RWPE2 (cell line): ENCODE data around the gene RPA3.

ENCODE experiments used
- ATAC-seq: fragments of 200-7000 bp; cut with Tn5 transposase; 3 replicates; pipeline ENCODE4 v1.9.1; 2021; ENCODE audit warnings: low read depth
- DNase-seq: peaks from one replicate; pipeline ENCODE4 v3.0.0-alpha.2; 2020; ENCODE audit warnings: low spot score
- H3K27ac ChIP-seq: fragments of 450-650 bp; 2 replicates; pipeline ENCODE4 v1.5.1; 2017; ENCODE audit warnings: mild to moderate bottlenecking; ENCODE audit not compliant: poor library complexity, severe bottlenecking
- H3K27me3 ChIP-seq: fragments of 250-450 bp; sonication (Bioruptor Pico); 2 replicates; pipeline ENCODE4 v1.5.1; 2021; ENCODE audit warnings: mild to moderate bottlenecking, moderate library complexity; ENCODE audit not compliant: insufficient read depth, poor library complexity, severe bottlenecking
- H3K36me3 ChIP-seq: fragments of 250-450 bp; sonication (Bioruptor Pico); 2 replicates; pipeline ENCODE4 v1.5.1; 2020; ENCODE audit warnings: low read depth, mild to moderate bottlenecking, moderate library complexity
- H3K4me1 ChIP-seq: fragments of 250-450 bp; sonication (Bioruptor Pico); 2 replicates; pipeline ENCODE4 v1.5.1; 2021; ENCODE audit warnings: mild to moderate bottlenecking, moderate library complexity; ENCODE audit not compliant: insufficient read depth, poor library complexity, severe bottlenecking
- H3K4me3 ChIP-seq: fragments of 250-450 bp; sonication (Bioruptor Pico); 2 replicates; pipeline ENCODE4 v1.5.1; 2021; ENCODE audit warnings: mild to moderate bottlenecking, moderate library complexity; ENCODE audit not compliant: severe bottlenecking
- H3K9me3 ChIP-seq: fragments of 250-450 bp; sonication (Bioruptor Pico); 2 replicates; pipeline ENCODE4 v1.5.1; 2021; ENCODE audit warnings: mild to moderate bottlenecking, moderate library complexity; ENCODE audit not compliant: severe bottlenecking
- CTCF ChIP-seq: fragments of 450-650 bp; IDR thresholded peaks from one replicate; pipeline ENCODE4 v1.5.1; 2017; ENCODE audit warnings: mild to moderate bottlenecking, moderate library complexity; ENCODE audit not compliant: poor library complexity, severe bottlenecking

RPA3 gene

DNA sequence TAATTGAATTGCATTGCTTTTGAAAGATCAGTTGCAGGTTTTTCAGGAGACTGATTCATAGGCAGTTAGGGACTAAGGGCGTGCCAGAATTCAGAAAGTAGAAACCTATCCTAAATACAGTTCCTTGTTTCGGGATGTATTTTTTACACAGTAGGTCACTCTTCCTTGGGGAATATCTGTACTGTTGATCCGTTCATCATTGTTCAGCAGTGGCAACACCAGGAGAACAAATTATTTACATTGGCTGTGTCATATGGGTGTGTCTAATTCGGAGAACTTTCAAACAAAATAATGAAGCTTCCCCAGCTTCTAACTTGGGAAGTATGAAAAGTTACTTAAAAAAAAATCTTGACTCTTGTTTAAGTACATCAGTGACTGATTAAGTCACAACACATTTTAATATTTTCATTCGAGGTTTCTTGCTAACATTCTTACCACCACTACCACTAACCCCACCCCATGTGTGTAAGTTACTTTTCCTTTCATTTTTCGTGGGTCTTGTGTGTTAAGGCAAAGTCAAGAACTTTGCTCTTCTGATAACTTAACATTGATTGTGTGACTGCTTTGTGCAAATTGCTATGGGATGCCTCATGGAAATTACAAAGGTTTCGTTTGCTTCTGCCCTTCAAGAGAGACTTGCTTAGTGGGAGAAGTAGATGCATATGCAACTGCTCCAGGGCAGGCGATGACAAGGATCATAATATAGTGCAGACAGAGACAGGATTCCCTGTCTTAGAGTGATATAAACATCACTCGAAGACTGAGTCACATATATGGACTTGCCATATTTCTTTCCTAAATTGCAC lies 43.8 kb upstream of the RPA3 start:
- DNase-seq, result no peak
- TF ChIP-seq CTCF, result no peak
- Histone ChIP-seq H3K4me1 (peaks cover 40% of the 10 kb centered on the region), H3K27ac (peak overlapping the region; percentile 53), H3K9me3 (no peaks in the 10 kb centered on the region), H3K27me3 (no peaks in the 10 kb centered on the region), H3K4me3 (peak overlapping the region; percentile 32), H3K36me3 (no peaks in the 10 kb centered on the region)
- peak; percentile 81 for ATAC-seq

- H3K36me3 ChIP-seq, result no peaks in the 10 kb centered on the region
- H3K4me1 ChIP-seq, result peaks cover 40% of the 10 kb centered on the region
- no peak overlapping the region for H3K4me3 ChIP-seq
- no peaks in the 10 kb centered on the region for H3K9me3 ChIP-seq
- H3K27ac ChIP-seq, result peak overlapping the region; percentile 53
- ATAC-seq (no peak), DNase-seq (no peak)
- H3K27me3 ChIP-seq, result no peaks in the 10 kb centered on the region
- TF ChIP-seq CTCF, result peak; percentile 68
Measured at GRCh38 chr7:7761340-7761973, 43.0 kb upstream of the RPA3 start.

DNA sequence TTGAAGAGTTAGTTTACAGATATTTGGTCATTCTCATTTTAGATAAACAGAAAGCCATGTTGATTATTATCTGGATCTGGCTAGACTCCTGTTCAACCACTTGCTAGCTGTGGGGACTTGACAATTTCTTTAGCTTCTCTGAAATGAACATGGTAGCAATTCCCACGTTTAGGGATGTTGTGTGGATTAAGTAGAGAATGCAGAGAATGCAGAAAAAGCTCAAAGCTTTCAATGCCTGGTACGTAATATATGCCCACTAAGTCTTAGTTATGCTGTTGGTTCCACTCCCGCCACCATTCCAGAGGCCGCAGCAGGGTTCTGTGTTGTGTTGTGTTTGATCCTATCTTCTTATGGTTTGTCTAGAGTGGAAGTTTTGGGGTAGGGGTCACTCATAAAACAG lies 39.2 kb upstream of the RPA3 start:
- Histone ChIP-seq H3K4me1 (peaks cover 13% of the 10 kb centered on the region), H3K27me3 (no peaks in the 10 kb centered on the region), H3K9me3 (no peaks in the 10 kb centered on the region), H3K36me3 (no peaks in the 10 kb centered on the region), H3K4me3 (no peak overlapping the region), H3K27ac (no peak overlapping the region)
- ATAC-seq (no peak), DNase-seq (no peak)
- no peak for TF ChIP-seq CTCF

GRCh38 chr7:7756577-7756976 lies 38.2 kb upstream of the RPA3 start:
- Histone ChIP-seq H3K36me3 (no peaks in the 10 kb centered on the region), H3K4me3 (no peak overlapping the region), H3K27ac (no peak overlapping the region), H3K9me3 (no peaks in the 10 kb centered on the region), H3K4me1 (peaks cover 3% of the 10 kb centered on the region), H3K27me3 (no peaks in the 10 kb centered on the region)
- TF ChIP-seq CTCF, result no peak
- no peak for DNase-seq
- no peak for ATAC-seq
